Naive thymus-derived CD4-positive, alpha-beta T cell (primary cell): ENCODE results near the gene ESPL1. TPM values are rescaled to one million over a fixed set of nuclear protein-coding genes. Genes with fewer than 3 reads are reported as not detected.

Experiments used
- ATAC-seq: fragments of 150-1000 bp; cut with Tn5 transposase; 2 replicates; pipeline ENCODE4 v1.10.0; 2021; ENCODE audit warnings: mild to moderate bottlenecking, moderate library complexity
- CTCF ChIA-PET: fragments of 350-600 bp; sonication (Branson Sonifier 250); formaldehyde crosslinking; loops from one replicate; lab custom pipeline; 2021; ENCODE audit warnings: antibody characterized with exemption; lab: Charles Lee
- POLR2A ChIA-PET: fragments of 350-600 bp; sonication (Branson Sonifier 250); formaldehyde crosslinking; loops from one replicate; lab custom pipeline; 2021; ENCODE audit warnings: antibody characterized with exemption, inconsistent platforms; lab: Charles Lee
- DNase-seq, 9 donors: peaks; one replicate each; pipeline versions ENCODE4 v3.0.0 to v3.0.0-alpha.2; 2020 to 2022; ENCODE audit warnings: mixed read lengths in 1 of 9
- H3K27ac ChIP-seq: one replicate; pipeline ENCODE4 v1.7.0; 2013; ENCODE audit warnings: mild to moderate bottlenecking, low read depth, low read length, moderate library complexity
- H3K27me3 ChIP-seq, 2 donors: one replicate each; pipeline ENCODE4 v1.7.0; 2013; ENCODE audit warnings: low read length in 2 of 2, mild to moderate bottlenecking in 2 of 2, moderate library complexity in 2 of 2; ENCODE audit not compliant: control insufficient read depth in 2 of 2, insufficient read depth in 2 of 2
- H3K36me3 ChIP-seq, 3 experiments: 1 replicate in 2 of 3; 2 replicates in 1 of 3; pipeline ENCODE4 v1.7.0; 2013; ENCODE audit warnings: low read length in 3 of 3, mild to moderate bottlenecking in 3 of 3, moderate library complexity in 1 of 3; ENCODE audit not compliant: insufficient read depth in 3 of 3, control insufficient read depth in 2 of 3
- H3K4me1 ChIP-seq, 2 donors: one replicate each; pipeline ENCODE4 v1.7.0; 2013; ENCODE audit warnings: low read length in 2 of 2, mild to moderate bottlenecking in 2 of 2, moderate library complexity in 1 of 2; ENCODE audit not compliant: control insufficient read depth in 2 of 2, insufficient read depth in 2 of 2
- H3K4me3 ChIP-seq: 2 replicates; pipeline ENCODE4 v1.7.0; 2013; ENCODE audit warnings: mild to moderate bottlenecking, low read length
- H3K9me3 ChIP-seq, 3 experiments: 1 replicate in 2 of 3; 2 replicates in 1 of 3; pipeline ENCODE4 v1.7.0; 2013; ENCODE audit warnings: low read length in 3 of 3; ENCODE audit not compliant: control insufficient read depth in 2 of 3
- H3K27ac Mint-ChIP-seq, 9 donors: one replicate each; pipeline ENCODE4 v1.8.0; 2020 to 2022; ENCODE audit warnings: mixed read lengths in 9 of 9, mild to moderate bottlenecking in 8 of 9, moderate library complexity in 5 of 9, inconsistent platforms in 2 of 9
- H3K27me3 Mint-ChIP-seq, 5 donors: one replicate each; pipeline ENCODE4 v1.8.0; 2021 to 2022; ENCODE audit warnings: mixed read lengths in 5 of 5, mild to moderate bottlenecking in 1 of 5
- H3K36me3 Mint-ChIP-seq, 5 donors: one replicate each; pipeline ENCODE4 v1.8.0; 2020 to 2022; ENCODE audit warnings: mixed read lengths in 5 of 5, mild to moderate bottlenecking in 3 of 5, inconsistent platforms in 1 of 5
- H3K4me1 Mint-ChIP-seq, 7 donors: one replicate each; pipeline ENCODE4 v1.8.0; 2020 to 2022; ENCODE audit warnings: mixed read lengths in 7 of 7, mild to moderate bottlenecking in 3 of 7, inconsistent platforms in 1 of 7
- H3K4me3 Mint-ChIP-seq, 10 donors: one replicate each; pipeline ENCODE4 v1.8.0; 2020 to 2022; ENCODE audit warnings: mild to moderate bottlenecking in 10 of 10, mixed read lengths in 10 of 10, moderate library complexity in 6 of 10, inconsistent platforms in 2 of 10
- H3K9me3 Mint-ChIP-seq, 11 donors: one replicate each; pipeline ENCODE4 v1.8.0; 2020 to 2022; ENCODE audit warnings: mixed read lengths in 11 of 11, mild to moderate bottlenecking in 4 of 11, inconsistent platforms in 1 of 11, moderate library complexity in 1 of 11
- intact Hi-C, 2 donors: fragments of 100-400 bp; cut with micrococcal nuclease; formaldehyde crosslinking; loops; one replicate each; pipeline ENCODE4 v1.15.1; 2023
- polyA plus RNA-seq, 2 donors: library from polyadenylated mRNA; unstranded; fragments of 300-500 nt; fragmentation: Illumina TruSeq; gene quantifications; one replicate each; pipeline ENCODE4 v1.2.3, GENCODE V29; 2021
- total RNA-seq, 6 experiments: library from RNA in 5 of 6; stranded (reverse) in 5 of 6; gene quantifications; 1 replicate in 5 of 6; 2 replicates in 1 of 6; pipeline ENCODE4 v1.2.3 and lab custom pipeline; 2021 to 2026

Gene ESPL1
- total and polyA plus RNA-seq, 7 experiments from 2014 or later, result 0.08 to 65.4 (median 1.1) TPM; not detected in 2

DNA sequence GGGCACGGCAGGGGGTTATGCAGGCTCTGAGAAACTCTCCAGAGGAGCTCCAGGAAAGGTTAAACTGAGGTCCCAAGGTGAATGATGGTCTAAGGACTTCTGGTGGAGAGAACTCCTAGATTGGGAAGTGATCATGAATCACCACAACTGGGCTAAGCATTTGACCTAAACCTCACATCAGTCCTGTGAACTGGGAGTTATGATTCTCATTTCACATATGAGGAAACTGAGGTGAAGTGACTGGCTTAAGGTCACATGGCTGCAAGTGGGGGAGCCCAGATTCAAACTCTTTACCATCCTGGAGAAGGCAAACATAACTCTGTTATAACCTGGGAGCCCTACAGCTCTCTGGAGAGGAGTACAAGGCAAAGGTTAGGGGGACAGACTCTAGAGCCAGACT, 40.3 kb upstream of the ESPL1 start:
- no peak overlapping the region for H3K4me3 Mint-ChIP-seq

DNA sequence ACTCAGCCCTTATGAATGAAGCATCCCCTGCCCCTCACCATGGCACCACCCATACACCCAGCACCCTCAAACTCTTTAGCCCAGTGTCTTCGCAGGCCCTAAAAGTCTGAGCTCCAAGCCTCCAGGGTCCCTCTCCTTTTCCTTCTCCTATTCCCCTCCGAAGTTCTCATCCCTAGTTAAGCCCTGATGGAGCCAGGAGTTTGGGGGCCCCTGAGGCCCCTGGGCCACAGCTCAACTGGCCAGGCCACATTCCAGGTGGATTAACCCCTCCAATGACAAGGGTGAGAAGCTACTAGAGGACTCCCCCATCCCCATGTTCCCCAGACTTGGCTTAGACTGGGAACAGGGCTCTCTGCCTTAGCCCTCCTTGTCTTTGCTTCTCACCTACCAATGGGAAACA, 38.6 kb upstream of the ESPL1 start:
- peak overlapping the region; percentile 23 to 82 (median 74) for H3K27ac Mint-ChIP-seq
- no peaks in the 10 kb centered on the region for H3K9me3 ChIP-seq
- DNase-seq, result no peak
- no peaks in the 10 kb centered on the region for H3K27me3 ChIP-seq
- H3K4me3 ChIP-seq, result no peak overlapping the region
- ChIA-PET POLR2A (interaction anchor here (0.6 to 2.5 kb wide), 4 partner anchors 10 to 1208 kb away, joined by 3 to 13 read pairs (median 6); no protein-coding TSS in a partner anchor), CTCF (no interaction called here)
- peaks cover 24 to 36% of the 10 kb centered on the region in 2 donors for H3K4me1 ChIP-seq
- no peak for ATAC-seq
- no peaks in the 10 kb centered on the region for H3K9me3 Mint-ChIP-seq
- no peak overlapping the region for H3K27ac ChIP-seq
- peak overlapping the region in 4 of 10 donors; percentile 12 to 47 (median 25) for H3K4me3 Mint-ChIP-seq
- intact Hi-C loops, result no loop called here
- peaks cover 34 to 79% (median 69%) of the 10 kb centered on the region in 7 donors for H3K4me1 Mint-ChIP-seq
- peaks cover 0 to 9% (median 0%) of the 10 kb centered on the region in 5 donors for H3K36me3 Mint-ChIP-seq
- H3K36me3 ChIP-seq, result no peaks in the 10 kb centered on the region
- no peaks in the 10 kb centered on the region for H3K27me3 Mint-ChIP-seq

More for the DNA sequence above, 40.3 kb upstream of the ESPL1 start:
- peaks cover 27 to 38% of the 10 kb centered on the region in 2 donors for H3K4me1 ChIP-seq
- ATAC-seq, result no peak
- no peak for DNase-seq
- no peaks in the 10 kb centered on the region for H3K27me3 ChIP-seq
- CTCF ChIA-PET, result no interaction called here
- POLR2A ChIA-PET, result interaction anchor here (0.6 to 2.5 kb wide), 4 partner anchors 8 to 23 kb away, joined by 4 to 13 read pairs (median 6); no protein-coding TSS in a partner anchor
- Mint-ChIP-seq H3K27ac (peak overlapping the region in 5 of 9 donors; percentile 20 to 78 (median 28)), H3K4me1 (peaks cover 36 to 81% (median 71%) of the 10 kb centered on the region in 7 donors), H3K27me3 (no peaks in the 10 kb centered on the region), H3K9me3 (no peaks in the 10 kb centered on the region), H3K36me3 (peaks cover 0 to 9% (median 0%) of the 10 kb centered on the region in 5 donors)
- intact Hi-C loops, result no loop called here
- no peaks in the 10 kb centered on the region for H3K36me3 ChIP-seq
- H3K27ac ChIP-seq, result no peak overlapping the region
- H3K4me3 ChIP-seq, result no peak overlapping the region
- no peaks in the 10 kb centered on the region for H3K9me3 ChIP-seq

GRCh38 chr12:53230108-53230845, 37.8 kb upstream of the ESPL1 start:
- H3K36me3 Mint-ChIP-seq, result peaks cover 0 to 9% (median 0%) of the 10 kb centered on the region in 5 donors
- Histone ChIP-seq H3K4me1 (peaks cover 23 to 28% of the 10 kb centered on the region in 2 donors), H3K9me3 (no peaks in the 10 kb centered on the region), H3K27ac (no peak overlapping the region), H3K36me3 (no peaks in the 10 kb centered on the region), H3K4me3 (no peak overlapping the region), H3K27me3 (no peaks in the 10 kb centered on the region)
- H3K27me3 Mint-ChIP-seq, result no peaks in the 10 kb centered on the region
- peak overlapping the region in 6 of 10 donors; percentile 12 to 95 (median 40) for H3K4me3 Mint-ChIP-seq
- ChIA-PET POLR2A (interaction anchor here (2.5 kb wide), 1 partner anchor 21 kb away, joined by 13 read pairs; no protein-coding TSS in a partner anchor), CTCF (no interaction called here)
- DNase-seq (no peak), ATAC-seq (no peak)
- H3K4me1 Mint-ChIP-seq, result peaks cover 27 to 73% (median 65%) of the 10 kb centered on the region in 7 donors
- H3K27ac Mint-ChIP-seq, result peak overlapping the region in 8 of 9 donors; percentile 10 to 82 (median 61)
- intact Hi-C loops, result no loop called here
- H3K9me3 Mint-ChIP-seq, result no peaks in the 10 kb centered on the region

GRCh38 chr12:53231671-53231920, 36.5 kb upstream of the ESPL1 start:
- Mint-ChIP-seq H3K9me3 (no peaks in the 10 kb centered on the region), H3K27me3 (no peaks in the 10 kb centered on the region), H3K4me3 (peak overlapping the region; percentile 33 to 95 (median 58)), H3K27ac (peak overlapping the region in 5 of 9 donors; percentile 31 to 79 (median 69)), H3K4me1 (peaks cover 36 to 76% (median 67%) of the 10 kb centered on the region in 7 donors), H3K36me3 (peaks cover 0 to 9% (median 0%) of the 10 kb centered on the region in 5 donors)
- H3K36me3 ChIP-seq, result no peaks in the 10 kb centered on the region
- ChIA-PET CTCF (no interaction called here), POLR2A (interaction anchor here (0.9 kb wide), 2 partner anchors 11 to 17 kb away, joined by 3 to 4 read pairs; no protein-coding TSS in a partner anchor)
- peaks cover 35 to 36% of the 10 kb centered on the region in 2 donors for H3K4me1 ChIP-seq
- H3K27me3 ChIP-seq, result no peaks in the 10 kb centered on the region
- intact Hi-C loops, result no loop called here
- ATAC-seq (no peak), DNase-seq (no peak)
- H3K27ac ChIP-seq, result peak overlapping the region; percentile 56
- H3K4me3 ChIP-seq, result peak overlapping the region; percentile 52
- H3K9me3 ChIP-seq, result no peaks in the 10 kb centered on the region

DNA sequence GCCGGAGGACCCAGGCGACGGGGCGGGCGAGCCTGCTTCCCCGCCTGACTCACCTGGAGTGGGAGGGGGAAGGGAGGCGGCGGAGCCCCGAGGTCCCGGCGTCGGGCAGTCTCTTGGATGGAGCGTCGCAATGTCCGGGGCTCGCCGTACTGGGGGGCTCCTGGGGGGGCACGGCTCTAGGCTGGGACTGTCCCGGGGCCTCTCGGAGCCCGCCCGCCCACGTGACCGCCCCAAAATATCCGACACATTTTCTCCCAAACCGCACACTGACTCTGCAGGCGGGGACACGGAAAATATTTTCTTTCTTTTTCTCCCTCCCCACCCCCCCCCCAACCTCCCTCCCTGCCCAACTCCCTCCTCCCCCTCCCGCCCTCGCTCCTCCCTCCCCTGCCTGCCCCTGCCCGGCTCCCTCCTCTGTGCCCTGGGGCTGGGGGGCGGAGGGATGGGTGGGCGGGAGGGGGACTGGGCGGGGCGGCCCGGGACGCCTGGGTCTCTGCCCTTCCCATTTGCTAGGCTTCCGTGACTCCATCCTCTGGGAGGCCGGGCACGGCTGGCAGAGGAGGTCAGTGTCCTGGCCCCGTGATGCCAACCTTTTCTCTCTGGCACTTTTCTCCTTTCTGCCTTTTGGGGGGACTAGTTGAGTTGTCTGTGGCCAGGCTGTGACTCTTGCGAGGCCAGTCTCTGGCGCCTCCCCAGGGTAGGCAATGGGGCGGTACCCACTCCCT, 36.0 kb upstream of the ESPL1 start, which contains the start of gene RARG:
Gene RARG, minus strand, starts transcription at position 289 of the 725 bp plus-strand sequence. CDS start 4,664 bp downstream, outside the sequence.
- Mint-ChIP-seq H3K9me3 (no peaks in the 10 kb centered on the region), H3K27me3 (no peaks in the 10 kb centered on the region), H3K36me3 (peaks cover 0 to 5% (median 0%) of the 10 kb centered on the region in 5 donors), H3K4me1 (peaks cover 38 to 76% (median 67%) of the 10 kb centered on the region in 7 donors), H3K27ac (peak within 1 kb of the TSS; percentile 77 to 90 (median 86)), H3K4me3 (peak within 1 kb of the TSS; percentile 83 to 95 (median 88))
- Histone ChIP-seq H3K4me3 (peak within 1 kb of the TSS; percentile 52), H3K9me3 (no peaks in the 10 kb centered on the region), H3K27me3 (no peaks in the 10 kb centered on the region), H3K27ac (peak within 1 kb of the TSS; percentile 56), H3K4me1 (peaks cover 40 to 41% of the 10 kb centered on the region in 2 donors), H3K36me3 (no peaks in the 10 kb centered on the region)
- intact Hi-C loops, result loop anchor here (1.0 kb wide), 4 partner anchors 11 to 20 kb away; a partner anchor contains a TSS
- DNase-seq, result peak in 3 of 9 donors; percentile 33 to 78 (median 58)
- POLR2A ChIA-PET, result interaction anchor here (0.9 to 2.7 kb wide), 4 partner anchors 9 to 19 kb away, joined by 3 to 10 read pairs (median 6); a partner anchor contains a TSS
- CTCF ChIA-PET, result interaction anchor here (0.7 kb wide), 1 partner anchor 11 kb away, joined by 4 read pairs; no protein-coding TSS in a partner anchor
- ATAC-seq, result peak; percentile 74
